ENCODE measurements around the gene U2AF1L4.

Gene U2AF1L4

DNA sequence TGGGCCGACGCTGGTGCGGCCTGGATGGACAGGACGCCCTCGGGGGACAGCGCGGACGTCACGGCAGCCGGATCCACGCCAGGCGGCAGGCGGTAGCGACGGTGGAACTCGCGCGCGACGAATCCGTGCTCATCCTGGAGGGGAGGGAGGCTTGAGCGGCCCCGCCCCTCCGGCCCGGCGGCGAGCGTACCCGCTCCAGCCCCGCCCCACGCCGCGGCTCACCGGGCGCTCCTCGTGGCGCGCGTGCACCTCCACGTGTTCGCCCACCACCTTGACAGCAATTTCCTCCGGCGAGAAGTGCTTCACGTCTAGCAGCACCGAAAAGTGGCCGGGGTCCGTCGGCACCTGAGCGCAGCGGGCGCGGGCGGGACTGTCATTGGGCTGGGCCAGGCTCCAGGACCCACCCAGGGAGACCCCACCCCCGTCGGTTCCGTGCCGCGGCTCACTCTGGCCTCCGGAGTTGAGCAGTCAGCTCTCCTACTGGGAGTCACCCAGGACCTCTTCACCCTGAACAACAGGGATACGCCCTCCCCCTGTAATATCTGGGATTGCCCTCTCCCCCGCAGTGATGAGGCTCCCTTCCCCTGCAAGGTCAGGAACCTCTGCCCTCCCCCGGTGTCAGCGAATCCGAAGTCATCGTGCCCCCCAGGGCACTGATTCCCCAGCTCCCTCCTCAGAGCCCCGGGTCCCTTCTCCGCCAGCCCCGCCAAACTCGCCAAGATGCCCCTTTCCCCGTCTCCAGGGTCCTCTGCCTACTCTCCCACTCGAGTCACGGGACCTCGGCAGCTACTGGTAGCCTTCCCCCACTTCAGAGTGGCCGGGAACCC is 10.5 kb upstream of the U2AF1L4 start:
- TF ChIP-seq, protein P1, sequence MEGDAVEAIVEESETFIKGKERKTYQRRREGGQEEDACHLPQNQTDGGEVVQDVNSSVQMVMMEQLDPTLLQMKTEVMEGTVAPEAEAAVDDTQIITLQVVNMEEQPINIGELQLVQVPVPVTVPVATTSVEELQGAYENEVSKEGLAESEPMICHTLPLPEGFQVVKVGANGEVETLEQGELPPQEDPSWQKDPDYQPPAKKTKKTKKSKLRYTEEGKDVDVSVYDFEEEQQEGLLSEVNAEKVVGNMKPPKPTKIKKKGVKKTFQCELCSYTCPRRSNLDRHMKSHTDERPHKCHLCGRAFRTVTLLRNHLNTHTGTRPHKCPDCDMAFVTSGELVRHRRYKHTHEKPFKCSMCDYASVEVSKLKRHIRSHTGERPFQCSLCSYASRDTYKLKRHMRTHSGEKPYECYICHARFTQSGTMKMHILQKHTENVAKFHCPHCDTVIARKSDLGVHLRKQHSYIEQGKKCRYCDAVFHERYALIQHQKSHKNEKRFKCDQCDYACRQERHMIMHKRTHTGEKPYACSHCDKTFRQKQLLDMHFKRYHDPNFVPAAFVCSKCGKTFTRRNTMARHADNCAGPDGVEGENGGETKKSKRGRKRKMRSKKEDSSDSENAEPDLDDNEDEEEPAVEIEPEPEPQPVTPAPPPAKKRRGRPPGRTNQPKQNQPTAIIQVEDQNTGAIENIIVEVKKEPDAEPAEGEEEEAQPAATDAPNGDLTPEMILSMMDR (conservative IDR thresholded peaks at IDR 0.05; ENCODE audit: low read depth, low read length): no peak
- H3K4me3 ChIP-seq (ENCODE audit: low read length): peak overlapping the region; percentile 83
- DNase-seq (ENCODE audit: low read depth): no peak

DNA sequence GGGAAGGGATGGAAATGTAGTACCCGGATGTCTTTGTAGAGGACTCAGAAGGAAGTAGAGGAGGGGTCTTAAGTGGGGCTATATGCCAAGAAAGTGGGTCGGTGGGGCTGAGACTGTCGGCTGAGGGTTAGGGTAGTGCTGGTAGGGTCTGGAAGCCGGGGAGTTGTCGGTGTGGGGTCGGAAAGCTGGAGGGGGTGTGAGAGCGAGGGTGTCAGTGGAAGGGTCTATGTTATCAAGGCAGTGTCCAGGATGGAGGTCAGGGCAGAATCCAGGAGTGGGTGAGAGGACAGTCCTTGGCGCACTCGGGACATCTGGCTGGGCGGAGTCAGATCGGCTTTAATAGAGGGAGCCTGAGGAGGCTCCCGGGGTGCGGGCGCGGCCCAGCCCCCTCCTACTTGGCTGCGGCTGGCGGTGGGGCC is 9.9 kb upstream of the U2AF1L4 start:
- H3K4me3 ChIP-seq (ENCODE audit: low read length): no peak overlapping the region
- TF ChIP-seq, protein P1 (conservative IDR thresholded peaks at IDR 0.05; ENCODE audit: low read depth, low read length): no peak
- DNase-seq (ENCODE audit: low read depth): no peak

DNA sequence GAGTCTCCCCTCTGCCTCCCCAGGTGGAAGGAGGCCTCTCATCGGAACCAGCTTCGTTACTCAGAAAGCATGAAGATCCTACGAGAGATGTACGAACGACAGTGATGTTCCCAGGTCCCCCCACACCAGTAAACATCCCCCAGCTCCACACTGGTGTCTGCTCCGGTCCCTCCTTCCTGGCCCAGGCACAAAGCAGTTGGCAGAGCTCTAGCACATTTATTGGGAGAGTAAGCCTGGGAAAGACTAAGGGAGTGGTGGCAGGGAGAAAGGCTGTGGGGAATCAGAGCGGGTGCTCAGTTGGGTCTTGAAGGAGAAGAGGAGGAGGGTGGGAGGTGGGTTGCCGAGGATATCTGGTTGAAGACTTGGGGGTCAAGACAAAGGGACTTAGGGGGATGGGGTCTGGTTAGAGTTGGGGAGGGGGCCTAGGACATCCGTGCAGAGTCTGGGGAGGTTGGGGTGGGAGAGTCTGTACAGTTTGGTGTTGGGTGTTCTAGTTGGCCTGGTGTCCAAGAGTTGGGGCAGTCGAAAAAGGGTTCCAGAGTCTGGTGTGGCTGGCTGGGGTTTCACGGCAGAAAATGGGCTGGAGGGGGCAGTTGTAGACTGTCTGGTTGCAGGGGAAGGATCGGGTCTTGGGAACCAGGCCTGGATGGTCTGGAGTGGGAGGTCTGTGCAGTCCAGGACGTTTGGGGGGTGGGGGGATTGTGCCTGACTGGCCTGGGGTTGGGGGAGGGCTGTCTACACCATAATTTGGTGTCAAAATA is 9.3 kb upstream of the U2AF1L4 start:
- no peak overlapping the region for H3K4me3 ChIP-seq (ENCODE audit: low read length)
- no peak for DNase-seq (ENCODE audit: low read depth)
- TF ChIP-seq, protein P1 (conservative IDR thresholded peaks at IDR 0.05; ENCODE audit: low read depth, low read length): no peak

DNA sequence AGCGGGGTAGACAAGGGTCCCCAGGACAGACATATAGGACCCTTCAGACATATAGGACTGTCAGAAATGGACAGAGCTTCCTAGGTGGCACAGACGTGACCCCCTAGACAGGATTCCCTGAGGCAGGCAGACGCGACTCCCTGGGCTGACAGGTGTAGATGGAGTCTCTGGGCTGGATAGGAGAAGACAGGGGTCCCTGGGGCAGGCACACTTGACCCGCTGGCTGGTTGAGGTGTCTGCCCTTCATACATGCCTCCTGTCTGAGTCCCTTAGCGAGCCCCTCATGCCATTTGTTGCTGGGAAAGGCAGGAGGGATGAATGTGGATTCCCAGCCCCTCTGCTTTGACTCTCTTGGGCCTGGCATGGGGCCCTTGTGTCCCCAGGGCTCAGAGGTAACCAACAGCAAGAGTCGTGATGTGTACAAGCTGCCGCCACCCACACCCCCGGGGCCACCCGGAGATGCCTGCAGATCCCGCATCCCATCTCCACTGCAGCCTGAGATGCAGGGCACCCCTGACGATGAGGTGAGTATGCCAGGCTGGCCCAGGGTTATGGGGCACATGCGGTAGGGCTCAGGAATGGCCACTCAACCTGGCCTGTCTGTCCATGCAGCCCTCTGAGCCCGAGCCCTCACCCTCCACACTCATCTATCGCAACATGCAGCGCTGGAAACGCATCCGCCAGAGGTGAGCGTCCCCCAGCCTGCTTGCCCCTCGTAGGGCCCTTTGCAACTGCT is 8.6 kb upstream of the U2AF1L4 start:
- TF ChIP-seq, protein P1 (conservative IDR thresholded peaks at IDR 0.05; ENCODE audit: low read depth, low read length): no peak
- no peak for DNase-seq (ENCODE audit: low read depth)
- H3K4me3 ChIP-seq (ENCODE audit: low read length): no peak overlapping the region

DNA sequence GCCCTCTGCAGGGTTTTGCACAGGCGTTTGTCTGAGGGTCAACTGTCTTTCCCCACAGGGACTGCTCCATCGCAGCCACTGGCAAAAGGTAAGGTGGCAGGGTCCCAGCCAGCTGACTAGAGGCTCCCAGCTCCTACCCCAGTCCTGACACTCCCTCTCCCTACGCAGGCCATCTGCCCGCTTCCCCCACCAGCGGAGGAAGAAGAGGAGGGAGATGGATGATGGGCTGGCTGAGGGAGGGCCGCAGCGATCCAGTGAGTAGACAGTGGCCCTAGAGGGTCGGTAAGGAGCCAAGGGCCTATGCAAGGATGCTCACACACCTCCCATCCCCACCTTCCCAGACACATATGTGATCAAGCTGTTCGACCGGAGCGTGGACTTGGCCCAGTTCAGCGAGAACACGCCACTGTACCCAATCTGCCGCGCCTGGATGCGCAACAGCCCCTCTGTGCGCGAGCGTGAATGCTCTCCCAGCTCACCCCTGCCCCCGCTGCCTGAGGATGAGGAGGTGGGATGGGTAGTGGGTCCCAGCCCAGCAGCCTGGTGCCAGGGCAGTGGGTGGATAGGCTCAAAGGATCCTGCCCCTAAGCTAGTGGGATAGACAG is 7.6 kb upstream of the U2AF1L4 start:
- no peak for DNase-seq (ENCODE audit: low read depth)
- no peak overlapping the region for H3K4me3 ChIP-seq (ENCODE audit: low read length)
- TF ChIP-seq, protein P1 (conservative IDR thresholded peaks at IDR 0.05; ENCODE audit: low read depth, low read length): no peak

DNA sequence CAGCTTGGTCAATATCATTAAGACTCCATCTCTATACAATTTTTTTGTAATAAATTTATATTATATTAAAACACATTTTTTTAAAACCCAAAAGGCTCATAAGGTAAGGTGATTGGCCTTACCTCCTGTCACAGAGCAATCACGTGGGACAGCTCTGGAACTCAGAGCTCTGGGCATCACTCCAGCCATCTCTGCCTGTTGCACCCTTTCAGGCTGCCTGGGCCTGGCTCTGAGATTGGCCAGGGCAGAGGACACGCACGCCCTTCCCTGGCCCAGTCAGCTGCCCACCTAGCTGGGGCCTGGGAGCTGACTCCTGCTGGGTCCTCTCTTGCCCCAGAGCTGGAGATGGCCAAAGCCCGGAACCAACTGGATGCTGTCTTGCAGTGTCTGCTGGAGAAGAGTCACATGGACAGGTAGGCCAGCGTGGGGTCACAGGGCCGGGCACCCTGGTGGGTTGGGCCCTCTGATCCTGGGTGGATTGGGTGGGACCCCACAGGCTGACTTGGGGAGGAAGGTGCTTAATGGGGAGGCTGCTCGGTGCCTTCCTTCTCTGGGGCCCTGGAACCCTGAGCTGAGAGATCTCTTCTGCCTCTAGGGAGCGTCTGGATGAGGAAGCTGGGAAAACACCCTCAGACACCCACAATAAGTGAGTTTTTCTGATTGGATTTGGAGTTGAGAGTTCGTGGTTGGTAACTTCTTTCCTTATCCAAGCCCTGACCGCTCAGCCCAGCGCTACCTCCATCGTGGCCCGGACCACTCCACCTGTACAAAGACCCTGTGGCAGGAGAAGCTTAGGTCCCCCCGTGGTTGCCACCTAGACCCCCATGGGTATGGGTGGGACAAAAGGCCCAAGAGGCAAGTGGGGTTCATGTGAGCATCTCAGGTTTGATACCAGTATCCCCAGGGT is 6.9 kb upstream of the U2AF1L4 start:
- TF ChIP-seq, protein P1 (conservative IDR thresholded peaks at IDR 0.05; ENCODE audit: low read depth, low read length): no peak

More for the DNA sequence above, 6.9 kb upstream of the U2AF1L4 start:
- H3K4me3 ChIP-seq (ENCODE audit: low read length): no peak overlapping the region
- no peak for DNase-seq (ENCODE audit: low read depth)

Data from retinal pigment epithelial cell (primary cell).